Measurements from ENCODE around the gene CADM2.

Gene CADM2

DNA sequence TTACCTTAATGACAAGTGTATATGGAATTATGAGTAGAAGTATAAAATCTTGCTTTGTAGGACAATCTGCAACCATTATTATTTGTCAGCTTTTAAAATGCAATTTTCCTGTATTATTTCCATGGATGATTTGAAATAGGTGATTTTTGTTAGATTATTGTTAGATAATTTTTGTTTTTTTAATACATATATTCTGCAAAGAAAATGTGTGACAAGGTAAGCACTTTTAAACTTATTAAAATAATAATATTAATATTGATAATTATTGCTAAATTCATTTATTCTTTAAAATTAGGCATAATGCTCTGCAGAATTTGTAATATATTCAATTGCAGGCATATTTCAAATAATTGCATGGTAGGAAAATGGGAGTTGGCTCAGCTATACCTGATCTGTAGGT, 329.5 kb downstream of the CADM2 start:
- Histone ChIP-seq H3K9me3 (no peaks in the 10 kb centered on the region), H3K36me3 (no peaks in the 10 kb centered on the region), H3K27ac (no peak overlapping the region), H3K4me3 (ENCODE audit: low read depth in 1 of 2, low read length in 1 of 2) (no peak overlapping the region), H3K27me3 (no peaks in the 10 kb centered on the region), H3K4me1 (ENCODE audit: control insufficient read depth in 1 of 2, insufficient read depth in 1 of 2, low read depth in 1 of 2, low read length in 1 of 2) (no peaks in the 10 kb centered on the region)
- TF ChIP-seq, protein P1, sequence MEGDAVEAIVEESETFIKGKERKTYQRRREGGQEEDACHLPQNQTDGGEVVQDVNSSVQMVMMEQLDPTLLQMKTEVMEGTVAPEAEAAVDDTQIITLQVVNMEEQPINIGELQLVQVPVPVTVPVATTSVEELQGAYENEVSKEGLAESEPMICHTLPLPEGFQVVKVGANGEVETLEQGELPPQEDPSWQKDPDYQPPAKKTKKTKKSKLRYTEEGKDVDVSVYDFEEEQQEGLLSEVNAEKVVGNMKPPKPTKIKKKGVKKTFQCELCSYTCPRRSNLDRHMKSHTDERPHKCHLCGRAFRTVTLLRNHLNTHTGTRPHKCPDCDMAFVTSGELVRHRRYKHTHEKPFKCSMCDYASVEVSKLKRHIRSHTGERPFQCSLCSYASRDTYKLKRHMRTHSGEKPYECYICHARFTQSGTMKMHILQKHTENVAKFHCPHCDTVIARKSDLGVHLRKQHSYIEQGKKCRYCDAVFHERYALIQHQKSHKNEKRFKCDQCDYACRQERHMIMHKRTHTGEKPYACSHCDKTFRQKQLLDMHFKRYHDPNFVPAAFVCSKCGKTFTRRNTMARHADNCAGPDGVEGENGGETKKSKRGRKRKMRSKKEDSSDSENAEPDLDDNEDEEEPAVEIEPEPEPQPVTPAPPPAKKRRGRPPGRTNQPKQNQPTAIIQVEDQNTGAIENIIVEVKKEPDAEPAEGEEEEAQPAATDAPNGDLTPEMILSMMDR (IDR thresholded peaks at IDR 0.05): no peak

- no peaks in the 10 kb centered on the region for H3K27me3 ChIP-seq
- H3K36me3 ChIP-seq: no peaks in the 10 kb centered on the region
- no peak overlapping the region for H3K27ac ChIP-seq
- no peaks in the 10 kb centered on the region for H3K4me1 ChIP-seq (ENCODE audit: control insufficient read depth in 1 of 2, insufficient read depth in 1 of 2, low read depth in 1 of 2, low read length in 1 of 2)
- no peak overlapping the region for H3K4me3 ChIP-seq (ENCODE audit: low read depth in 1 of 2, low read length in 1 of 2)
- H3K9me3 ChIP-seq: no peaks in the 10 kb centered on the region
- TF ChIP-seq, protein P1 (IDR thresholded peaks at IDR 0.05): no peak
Measured at GRCh38 chr3:85297291-85297690, 338.5 kb downstream of the CADM2 start.

- Histone ChIP-seq H3K27me3 (no peaks in the 10 kb centered on the region), H3K9me3 (no peaks in the 10 kb centered on the region), H3K36me3 (no peaks in the 10 kb centered on the region), H3K4me3 (ENCODE audit: low read depth in 1 of 2, low read length in 1 of 2) (no peak overlapping the region), H3K4me1 (ENCODE audit: control insufficient read depth in 1 of 2, insufficient read depth in 1 of 2, low read depth in 1 of 2, low read length in 1 of 2) (no peaks in the 10 kb centered on the region), H3K27ac (no peak overlapping the region)
- TF ChIP-seq, protein P1 (IDR thresholded peaks at IDR 0.05): no peak
Measured at GRCh38 chr3:85298032-85298431, 339.2 kb downstream of the CADM2 start.

- H3K27ac ChIP-seq: no peak overlapping the region
- no peaks in the 10 kb centered on the region for H3K27me3 ChIP-seq
- H3K9me3 ChIP-seq: no peaks in the 10 kb centered on the region
- no peaks in the 10 kb centered on the region for H3K4me1 ChIP-seq (ENCODE audit: control insufficient read depth in 1 of 2, insufficient read depth in 1 of 2, low read depth in 1 of 2, low read length in 1 of 2)
- H3K36me3 ChIP-seq: no peaks in the 10 kb centered on the region
- TF ChIP-seq, protein P1 (IDR thresholded peaks at IDR 0.05): no peak
- no peak overlapping the region for H3K4me3 ChIP-seq (ENCODE audit: low read depth in 1 of 2, low read length in 1 of 2)
Measured at GRCh38 chr3:85303156-85303555, 344.4 kb downstream of the CADM2 start.

GRCh38 chr3:85304360-85304964, 345.7 kb downstream of the CADM2 start:
- Histone ChIP-seq H3K4me1 (ENCODE audit: control insufficient read depth in 1 of 2, insufficient read depth in 1 of 2, low read depth in 1 of 2, low read length in 1 of 2) (no peaks in the 10 kb centered on the region), H3K4me3 (ENCODE audit: low read depth in 1 of 2, low read length in 1 of 2) (no peak overlapping the region), H3K36me3 (no peaks in the 10 kb centered on the region), H3K27ac (no peak overlapping the region), H3K27me3 (no peaks in the 10 kb centered on the region), H3K9me3 (no peaks in the 10 kb centered on the region)
- TF ChIP-seq, protein P1 (IDR thresholded peaks at IDR 0.05): no peak

Measured in neutrophil (primary cell).